Inflammatory macrophage (primary cell): ENCODE measurements around the gene CC2D1A.
A peak's percentile ranks its signal among the peaks of the same experiment; 100 is the strongest.

ENCODE experiments used
- DNase-seq, 2 donors: peaks; one replicate each; pipeline ENCODE4 v3.0.0-alpha.2; 2020 to 2022

Gene CC2D1A

DNA sequence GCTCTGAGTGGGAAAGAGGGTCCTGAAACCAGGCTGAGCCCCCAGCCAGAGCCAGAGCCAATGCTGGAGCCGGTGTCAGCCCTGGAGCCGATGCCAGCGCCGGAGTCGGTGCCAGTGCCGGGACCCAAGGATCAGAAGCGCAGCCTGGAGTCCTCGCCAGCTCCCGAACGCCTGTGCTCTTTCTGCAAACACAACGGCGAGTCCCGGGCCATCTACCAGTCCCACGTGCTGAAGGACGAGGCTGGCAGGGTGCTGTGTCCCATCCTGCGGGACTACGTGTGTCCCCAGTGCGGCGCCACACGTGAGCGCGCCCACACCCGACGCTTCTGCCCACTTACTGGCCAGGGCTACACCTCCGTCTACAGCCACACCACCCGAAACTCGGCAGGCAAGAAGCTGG is 28.7 kb upstream of the CC2D1A start:
- no peak for DNase-seq

DNA sequence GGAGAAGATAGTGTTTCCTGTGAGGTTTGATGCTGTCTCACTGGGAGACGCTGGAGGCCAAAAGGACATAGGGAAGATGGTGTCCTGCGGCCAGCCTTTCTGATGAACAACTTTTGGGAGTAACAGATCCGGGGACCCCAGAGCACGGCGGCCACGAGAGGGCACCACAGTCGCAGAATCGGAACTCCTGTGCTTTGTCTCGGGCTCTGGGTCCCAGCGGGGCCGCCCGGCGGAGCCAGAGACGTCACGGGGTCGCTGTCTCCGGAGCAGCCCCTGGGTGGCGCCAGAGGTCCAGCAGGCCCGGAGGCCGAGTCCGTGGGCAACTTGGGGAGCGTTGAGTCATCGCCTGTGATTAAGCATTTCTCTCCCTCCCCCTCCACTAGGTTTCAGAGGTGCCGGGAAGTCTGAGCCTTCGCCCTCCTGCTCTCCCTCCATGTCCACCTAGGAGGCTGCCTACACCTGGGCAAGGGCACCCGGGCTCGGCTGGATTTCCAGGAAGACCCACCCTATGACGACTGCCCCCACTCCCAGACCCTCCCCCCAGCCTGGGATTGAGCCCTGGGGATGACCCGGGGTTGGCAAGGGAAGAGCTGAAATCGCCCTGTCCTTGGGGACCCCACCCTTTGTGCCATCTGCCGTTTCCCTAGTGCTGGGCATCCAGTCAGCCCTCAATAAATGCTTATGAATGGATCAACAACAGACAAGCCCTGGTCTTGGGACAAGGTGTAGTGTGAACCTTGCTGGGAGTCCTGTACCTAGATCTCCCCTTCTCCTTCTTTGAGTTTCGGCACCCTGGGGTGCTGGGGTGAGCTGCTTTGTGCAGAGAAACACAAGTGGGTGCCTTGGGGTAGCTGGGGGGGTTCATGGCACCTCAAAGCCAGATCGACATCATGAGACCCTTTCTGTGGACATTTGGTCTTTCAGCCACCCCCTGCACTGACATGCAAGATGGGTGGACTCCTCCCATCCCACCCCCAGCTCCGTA is 25.6 kb upstream of the CC2D1A start:
- DNase-seq, result peak; percentile 98

DNA sequence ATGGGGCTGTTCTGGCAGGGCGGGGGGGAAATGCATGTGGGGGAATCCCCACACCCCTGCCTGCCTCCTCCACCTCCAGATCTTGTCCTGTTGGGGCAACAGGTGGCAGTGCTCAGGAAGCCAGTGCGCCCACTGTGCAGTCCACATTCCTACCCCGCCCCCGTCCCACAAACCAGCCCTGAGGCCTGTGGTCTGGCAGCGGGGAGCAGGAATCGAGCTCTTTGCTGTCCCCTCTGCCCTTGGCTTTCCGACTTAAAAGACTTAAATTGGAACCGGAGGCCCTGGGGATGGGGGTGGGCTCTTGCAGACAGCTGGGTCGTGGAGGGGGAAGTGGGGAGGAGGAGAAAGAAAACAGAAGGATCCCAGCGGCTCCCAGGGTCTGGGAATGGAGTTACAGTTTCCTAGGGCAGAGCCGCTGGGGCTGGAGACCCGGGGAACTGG is 24.7 kb upstream of the CC2D1A start:
- DNase-seq, result peak in 1 of 2 donors; percentile 35

DNA sequence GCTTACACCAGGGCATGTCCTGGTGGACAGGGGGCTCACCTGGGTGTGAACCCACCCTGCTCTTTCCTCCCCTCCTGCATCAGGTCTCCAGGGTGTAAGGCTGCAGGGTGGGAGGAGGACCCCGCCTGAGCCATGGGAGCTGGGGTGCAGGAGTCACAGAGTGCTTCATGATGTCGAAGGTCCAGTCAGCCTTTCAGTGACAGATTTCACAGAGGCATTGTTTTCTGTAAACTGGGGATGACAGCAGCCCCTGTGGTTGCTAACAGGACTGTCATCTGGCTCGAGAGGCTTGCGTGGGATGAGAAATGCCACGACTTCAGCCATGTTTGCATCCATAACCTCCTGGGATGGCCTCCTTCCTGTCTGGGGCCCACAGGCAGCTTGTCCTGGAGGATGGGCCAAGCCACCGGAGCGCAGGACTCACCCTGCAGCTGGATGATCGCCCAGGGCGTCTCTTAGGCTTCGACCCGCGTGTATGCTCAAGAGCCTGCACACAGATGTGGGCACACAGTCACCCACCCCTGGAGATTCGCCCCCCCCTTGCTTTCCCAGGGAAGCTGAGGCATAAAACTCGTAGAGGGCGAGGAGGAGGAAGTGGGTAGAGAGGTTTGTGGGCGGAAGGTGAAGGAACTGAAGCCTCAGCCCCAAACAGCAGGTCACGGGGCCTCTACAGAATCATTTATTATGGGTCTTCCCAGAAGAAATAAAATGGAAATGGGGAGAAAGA is 24.1 kb upstream of the CC2D1A start:
- peak; percentile 73 to 91 for DNase-seq

DNA sequence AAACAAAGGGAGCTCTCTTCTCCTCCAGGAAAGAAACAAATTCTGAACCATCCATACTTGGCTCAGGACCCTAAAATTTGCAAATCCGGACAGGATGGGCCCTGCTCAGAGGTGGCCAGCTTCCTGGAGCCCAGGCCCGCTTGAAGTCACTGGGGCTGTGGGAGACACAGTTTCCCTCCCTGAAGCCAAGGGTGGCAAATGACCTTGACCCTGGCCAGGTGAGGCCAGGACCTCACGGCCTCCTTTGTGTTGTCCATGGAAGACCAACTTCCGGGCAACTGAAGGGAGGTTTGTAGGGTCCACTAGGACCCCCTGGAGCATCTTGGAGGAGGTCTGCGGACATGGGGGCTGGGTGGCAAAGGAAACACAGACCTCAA is 23.6 kb upstream of the CC2D1A start:
- no peak for DNase-seq

DNA sequence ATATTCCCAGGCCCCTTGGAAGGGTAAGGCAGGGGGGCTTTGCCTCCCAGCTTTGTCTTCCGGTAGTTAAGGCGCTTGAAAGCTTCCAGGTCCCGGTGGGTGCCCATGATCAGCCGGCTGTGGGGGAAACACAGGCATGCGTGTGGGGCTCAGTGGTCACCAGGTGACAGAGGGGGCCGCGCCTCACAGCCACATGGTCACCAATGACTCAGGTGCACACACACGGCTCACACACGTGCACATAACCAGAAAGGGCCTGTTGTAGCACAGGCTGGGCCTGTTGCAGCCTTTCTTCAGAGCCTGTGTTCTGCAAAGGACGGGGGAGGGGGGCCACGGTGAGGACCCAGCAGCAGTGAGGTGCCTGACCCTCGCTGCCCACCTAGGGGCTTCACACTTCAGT is 23.2 kb upstream of the CC2D1A start:
- no peak for DNase-seq

DNA sequence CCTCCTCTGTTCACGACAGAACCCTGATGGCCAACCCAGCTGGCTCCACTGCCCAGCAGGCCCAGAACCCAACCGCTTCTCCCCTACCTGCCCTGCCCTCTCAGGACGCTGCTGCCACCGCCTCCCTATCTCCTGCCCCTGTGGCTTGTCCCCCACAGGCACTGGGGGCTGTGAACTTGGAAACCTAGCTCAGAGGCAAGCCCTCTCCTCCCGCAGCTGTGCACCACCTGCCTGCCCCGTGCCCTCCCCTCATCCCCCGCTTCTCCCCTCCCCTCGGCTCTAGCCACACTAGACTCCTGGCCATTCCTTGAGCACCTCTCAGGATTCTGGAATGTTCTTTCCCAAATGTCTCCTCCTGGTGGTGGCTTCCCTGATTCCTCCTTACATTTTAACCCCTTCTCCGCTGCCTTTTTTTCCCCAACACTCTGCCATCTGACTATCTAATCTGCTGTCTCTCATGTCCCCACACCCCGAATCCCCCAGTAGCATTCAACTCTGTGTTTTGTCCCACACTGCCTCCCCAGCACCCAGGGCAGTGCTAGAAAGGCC is 22.4 kb upstream of the CC2D1A start:
- DNase-seq, result no peak

DNA sequence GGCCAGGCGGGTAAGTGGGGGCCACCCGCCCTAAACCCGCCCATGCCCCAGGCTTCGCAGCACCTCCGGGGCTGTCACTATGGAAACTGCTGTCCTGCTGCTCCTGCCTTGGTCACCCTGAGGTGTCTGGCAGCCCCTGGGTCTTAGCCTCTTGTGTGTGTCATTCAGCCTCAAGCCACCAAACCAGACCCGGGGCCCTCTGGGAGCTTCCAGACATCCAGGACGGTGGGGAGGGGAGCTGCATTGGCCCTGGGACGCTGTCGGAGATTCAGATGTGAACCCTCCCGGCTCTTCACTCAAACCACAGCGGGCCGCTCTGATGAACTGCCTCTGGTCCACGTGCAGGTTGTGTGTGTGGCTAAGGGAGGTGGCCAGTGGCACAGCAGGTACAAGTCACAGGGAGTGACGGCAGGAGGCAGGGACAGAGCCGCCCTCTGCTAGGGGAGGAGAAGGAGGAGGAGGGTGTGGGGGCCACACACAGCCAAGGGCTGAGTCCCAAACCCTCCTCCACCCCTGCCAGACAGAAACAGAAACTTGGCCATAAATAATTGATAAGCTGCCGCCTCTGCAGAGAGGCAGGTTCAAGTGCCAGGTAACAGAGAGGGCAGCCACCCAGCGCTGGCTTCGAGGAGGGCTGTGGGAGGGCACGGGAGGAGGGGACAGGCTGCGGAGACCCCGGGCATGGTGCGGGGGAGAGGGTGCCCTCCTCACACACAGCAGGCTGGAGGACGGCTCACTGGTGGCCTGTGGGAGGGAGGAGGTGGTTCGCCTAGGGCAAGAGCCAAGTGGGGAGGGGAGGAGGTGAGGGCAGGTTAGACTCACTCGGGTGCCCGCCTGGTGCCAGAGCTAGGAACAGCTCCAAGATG is 21.0 kb upstream of the CC2D1A start:
- DNase-seq, result no peak

DNA sequence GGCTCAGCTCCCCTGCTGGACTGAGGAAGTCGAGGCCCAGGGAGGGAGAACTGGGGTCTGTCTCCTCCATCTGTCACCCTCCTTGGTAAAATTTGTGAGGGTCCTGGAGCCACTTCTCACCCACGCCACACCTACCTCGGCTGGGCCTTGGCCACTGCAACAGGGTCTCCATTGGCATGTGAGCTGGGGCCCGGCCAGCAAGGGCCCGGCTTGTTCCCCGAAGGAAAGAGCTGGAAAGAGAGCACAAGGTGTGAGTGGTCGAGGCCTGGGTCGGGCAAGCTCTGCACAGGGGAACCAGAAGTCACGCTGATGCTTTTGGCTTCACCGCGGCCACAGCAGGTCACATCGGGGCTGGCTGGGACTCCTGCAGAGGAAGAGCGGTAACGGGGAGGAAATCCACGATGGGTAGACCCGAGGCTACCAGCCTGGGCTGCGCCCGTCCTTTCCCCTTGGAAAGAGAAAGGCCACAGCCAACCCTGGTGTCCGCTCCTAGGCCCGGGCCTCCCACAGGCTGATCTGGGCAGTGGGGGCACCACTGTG is 20.1 kb upstream of the CC2D1A start:
- DNase-seq, result no peak

DNA sequence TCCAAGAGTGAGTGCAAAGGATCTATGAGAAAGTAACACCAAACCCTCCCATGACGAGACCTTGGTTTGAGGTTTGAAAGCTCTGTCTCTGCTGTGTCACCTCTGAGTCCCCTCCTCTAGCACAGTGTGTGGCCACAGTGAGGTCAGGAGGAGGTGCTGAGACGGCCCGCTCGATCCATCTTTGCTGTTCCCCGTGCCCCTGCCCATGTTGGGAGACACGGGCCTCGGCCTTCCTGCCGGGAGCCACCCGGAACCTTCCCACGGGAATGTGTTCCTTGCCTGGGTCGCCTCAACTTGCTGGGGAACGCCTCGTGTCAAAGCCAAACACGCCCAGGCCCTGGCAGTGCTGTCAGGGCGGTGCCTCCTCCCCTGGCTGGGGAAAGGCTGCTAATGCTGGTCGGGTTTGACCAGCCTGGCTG is 19.0 kb upstream of the CC2D1A start:
- no peak for DNase-seq

DNA sequence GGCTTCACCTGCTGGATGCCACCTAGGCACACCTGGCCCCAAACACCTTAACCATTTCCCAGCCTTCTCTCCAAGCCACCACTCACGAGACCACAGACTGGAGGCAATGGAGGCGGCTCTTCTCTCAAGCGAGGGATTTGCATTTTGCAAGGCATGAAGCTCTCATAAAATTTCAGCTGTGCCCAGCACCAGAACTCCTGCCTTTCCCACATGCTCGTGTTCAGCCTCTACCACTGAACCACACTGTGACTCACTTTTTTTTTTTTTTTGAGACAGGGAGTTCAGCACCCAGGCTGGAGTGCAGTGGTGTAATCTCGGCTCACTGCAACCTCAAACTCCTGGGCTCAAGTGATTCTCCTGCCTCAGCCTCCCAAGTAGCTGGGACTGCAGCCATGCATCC is 18.5 kb upstream of the CC2D1A start:
- peak in 1 of 2 donors; percentile 24 for DNase-seq

DNA sequence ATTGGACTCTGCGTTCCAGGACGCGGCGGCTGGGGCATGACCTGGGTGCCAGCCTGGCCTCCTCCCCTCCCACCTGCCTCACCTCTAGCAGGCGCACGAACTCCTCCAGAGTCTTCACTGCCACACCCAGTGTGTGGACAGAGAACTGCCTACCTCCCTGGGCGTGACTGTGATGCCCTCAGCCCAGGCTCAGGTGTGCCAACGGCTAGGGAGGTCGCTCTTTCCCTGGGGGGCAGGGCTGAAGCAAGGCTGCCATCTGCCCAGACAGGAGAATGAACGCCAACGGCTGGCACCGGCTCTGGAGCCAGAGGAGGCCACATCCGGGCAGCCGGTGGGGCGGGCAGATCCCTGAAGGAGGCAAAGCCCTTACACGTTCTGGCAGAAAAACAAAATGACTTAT is 17.7 kb upstream of the CC2D1A start:
- no peak for DNase-seq

DNA sequence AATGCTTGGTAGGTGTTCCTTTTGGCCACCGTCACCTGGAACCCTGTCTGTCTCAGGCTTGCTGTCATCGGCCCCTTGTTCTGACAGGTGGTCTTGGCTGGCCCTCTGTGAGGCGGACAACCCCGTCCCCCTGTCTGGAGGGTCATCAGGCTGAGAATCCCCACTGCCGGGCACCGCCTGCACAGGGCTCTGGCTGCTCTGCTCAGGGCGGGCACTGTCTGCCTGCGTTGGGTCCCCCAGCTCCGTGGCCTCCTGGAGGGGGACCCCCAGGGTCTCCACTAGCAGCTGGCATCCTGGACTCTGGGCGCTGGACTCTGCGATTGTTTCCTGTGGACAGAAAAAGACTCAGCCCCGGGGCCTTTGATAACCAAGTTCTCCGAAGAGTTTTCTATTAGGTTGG is 15.9 kb upstream of the CC2D1A start:
- no peak for DNase-seq

DNA sequence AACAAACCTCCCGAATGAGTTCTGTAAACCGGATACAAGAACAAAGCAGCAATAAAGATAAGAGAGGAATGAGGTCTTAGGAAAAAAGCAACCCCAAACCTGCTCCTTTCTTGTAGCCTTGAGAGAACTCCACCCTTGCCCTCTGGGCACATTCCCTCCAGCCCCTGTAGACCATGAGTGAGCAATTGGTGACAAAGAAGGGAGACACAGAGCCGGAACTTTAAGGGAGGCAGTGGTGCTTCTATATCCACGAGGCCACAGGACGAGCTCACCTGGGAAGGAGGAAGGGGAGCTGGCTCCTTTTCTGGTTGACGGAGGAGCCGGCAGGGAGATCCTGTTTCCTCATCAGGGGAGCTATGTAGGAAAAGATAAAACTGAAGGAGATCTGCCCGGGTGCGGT is 13.1 kb upstream of the CC2D1A start:
- DNase-seq, result no peak

DNA sequence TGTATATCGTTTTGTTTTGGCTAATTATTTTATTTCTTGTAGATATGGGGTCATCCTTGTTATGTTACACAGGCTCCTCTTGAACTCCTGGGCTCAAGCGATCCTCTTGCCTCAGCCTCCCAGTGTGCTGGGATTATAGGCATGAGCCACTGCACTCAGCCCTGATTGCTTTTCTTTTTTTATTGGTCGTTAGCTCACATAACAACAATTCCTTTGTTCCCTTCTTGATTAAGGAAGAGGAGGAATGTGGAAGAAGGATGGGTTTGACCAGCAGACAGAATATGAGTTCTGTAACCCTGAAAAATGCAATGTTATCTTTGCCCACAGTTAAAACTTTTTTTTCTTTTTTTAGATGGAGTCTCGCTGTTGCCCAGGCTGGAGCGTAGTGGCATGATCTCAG is 11.4 kb upstream of the CC2D1A start:
- no peak for DNase-seq

DNA sequence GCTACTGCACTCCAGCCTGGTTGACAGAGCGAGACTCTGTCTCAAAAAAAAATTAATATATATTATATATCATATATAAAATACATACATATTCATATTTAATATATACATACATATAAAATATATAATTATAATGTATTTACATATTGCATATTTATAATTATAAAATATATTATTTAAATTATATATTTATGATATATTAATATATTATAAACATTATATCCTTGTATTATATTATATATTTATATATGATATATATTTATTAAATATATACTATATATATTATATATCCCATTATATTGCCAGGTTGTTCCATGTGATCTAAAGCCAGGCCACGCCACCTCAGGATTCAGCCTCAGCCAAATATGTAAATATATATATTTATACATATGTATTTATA is 9.8 kb upstream of the CC2D1A start:
- DNase-seq, result no peak

DNA sequence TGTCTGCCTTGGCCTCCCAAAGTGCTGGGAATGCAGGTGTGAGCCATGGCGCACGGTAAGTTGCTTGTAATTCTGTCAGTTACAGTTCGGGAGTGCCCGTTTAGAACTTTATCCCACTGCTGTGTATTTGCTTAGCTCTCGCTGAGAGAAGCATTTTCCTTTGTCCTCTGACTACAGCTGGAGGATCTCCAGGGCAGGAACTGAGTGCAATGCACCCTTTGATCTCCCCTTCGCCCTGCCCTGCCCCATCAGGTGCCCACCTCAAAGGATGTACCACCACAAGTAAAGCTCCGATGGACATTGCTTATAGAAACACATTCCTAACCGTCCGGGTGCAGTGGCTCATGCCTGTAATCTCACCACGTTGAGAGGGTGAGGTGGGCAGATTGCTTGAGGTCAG is 6.6 kb upstream of the CC2D1A start:
- no peak for DNase-seq

DNA sequence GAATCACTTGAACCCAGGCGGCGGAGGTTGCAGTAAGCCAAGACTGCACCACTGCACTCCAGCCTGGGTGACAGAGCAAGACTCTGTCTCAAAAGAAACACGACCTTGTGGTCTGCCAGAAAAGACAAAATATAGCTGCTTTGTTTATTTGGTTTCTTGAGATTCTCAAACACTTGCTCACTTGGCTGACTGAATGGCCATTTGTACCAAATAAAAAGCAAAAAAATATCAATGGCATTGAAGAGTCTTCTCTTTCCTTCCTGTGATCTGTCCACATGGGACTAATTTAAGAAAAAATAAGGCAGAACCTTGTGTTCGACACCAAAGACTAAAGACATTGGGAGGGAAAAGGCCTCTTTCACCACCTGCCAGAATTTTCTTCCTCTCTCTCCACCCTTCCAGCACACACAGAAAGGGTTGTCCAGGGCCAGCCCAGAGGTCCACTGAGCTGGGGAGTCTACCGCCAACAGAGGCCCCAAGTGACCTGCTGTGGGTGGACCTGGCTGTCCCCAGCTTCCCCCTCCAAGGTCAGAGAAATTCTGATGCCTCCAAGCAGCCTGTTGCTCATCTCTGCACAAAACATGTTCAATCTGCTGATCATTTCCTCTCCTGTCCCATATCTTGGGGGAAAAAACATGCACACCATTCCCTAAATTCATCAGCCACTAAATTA is 6.0 kb upstream of the CC2D1A start:
- peak in 1 of 2 donors; percentile 9 for DNase-seq

DNA sequence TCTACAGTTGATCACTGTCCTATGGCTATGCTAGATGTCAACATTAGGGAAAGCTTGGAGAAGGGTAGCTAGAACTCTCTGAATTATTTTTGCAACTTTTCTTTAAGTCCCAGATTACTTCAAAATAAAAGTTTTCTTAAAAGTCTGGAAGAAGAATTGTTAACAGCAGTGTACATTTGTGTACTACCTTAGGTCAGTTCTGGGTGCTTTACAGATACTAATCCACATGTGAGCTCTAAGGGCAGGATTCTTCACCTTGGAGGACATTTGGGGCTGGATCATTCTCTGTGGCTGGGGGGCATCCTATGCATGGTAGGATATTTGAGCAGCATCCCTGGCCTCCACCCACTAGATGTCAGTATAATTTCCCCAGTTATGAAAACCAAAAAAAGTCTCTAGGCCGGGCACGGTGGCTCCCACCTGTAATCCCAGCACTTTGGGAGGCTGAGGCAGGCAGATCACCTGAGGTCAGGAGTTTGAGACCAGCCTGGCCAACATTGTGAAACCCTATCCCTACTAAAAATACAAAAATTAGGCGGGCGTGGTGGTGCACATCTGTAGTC is 2.9 kb upstream of the CC2D1A start:
- DNase-seq, result peak; percentile 32 to 37

DNA sequence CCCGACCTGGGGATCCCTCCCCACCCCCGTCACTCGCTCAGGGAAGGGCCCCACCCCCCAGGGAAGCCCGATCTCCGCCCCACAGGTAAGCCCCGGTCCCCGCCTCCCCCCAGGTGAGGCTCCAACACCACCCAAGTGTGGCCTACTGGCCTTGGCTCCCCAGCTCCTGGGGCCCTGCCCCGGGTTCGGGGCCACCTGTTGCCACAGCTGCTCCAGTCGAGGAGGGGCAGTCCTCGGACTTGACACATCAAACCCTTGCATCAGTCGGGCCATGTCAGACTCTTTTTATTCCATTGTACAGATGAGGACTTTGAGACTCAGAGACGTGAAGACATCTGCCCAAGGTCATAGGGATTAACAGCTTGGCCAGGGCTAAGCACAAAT is 512 bp downstream of the CC2D1A start:
- DNase-seq, result peak; percentile 4 to 14

DNA sequence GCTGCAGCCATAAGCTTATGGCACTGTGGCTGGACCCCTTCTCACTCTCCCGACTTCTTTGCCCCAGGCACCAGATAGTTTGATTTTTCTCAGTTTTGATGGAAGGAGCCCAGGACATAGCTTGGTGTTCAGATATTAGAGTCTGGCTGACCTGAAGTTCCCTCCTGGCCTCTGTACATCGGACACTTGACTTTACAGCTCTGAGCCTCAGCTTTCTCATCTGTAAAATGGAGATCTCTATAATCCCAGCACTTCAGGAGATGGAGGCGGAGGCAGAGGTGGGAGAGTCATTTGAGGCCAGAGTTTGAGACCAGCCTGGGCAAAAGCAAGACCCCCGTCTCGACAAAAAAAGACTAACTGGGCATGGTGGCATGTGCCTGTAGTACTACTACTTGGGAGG is 909 bp downstream of the CC2D1A start:
- no peak for DNase-seq
